Gastroesophageal sphincter (tissue), 3 donors: Measurements from ENCODE around the gene HPCA.

ENCODE experiments used
- CTCF ChIP-seq, 4 experiments: fragments of 200-600 bp in 2 of 4; fragments of 450-650 bp in 2 of 4; sonication (generic) in 1 of 4; IDR thresholded peaks; one replicate each; pipeline ENCODE4 v1.5.1; 2017 to 2019; ENCODE audit warnings: antibody characterized with exemption in 4 of 4, mild to moderate bottlenecking in 2 of 4, moderate library complexity in 2 of 4
- EP300 ChIP-seq: sonication (generic); formaldehyde crosslinking; IDR thresholded peaks from one replicate; pipeline ENCODE4 v1.6.1; 2017; ENCODE audit warnings: antibody characterized with exemption, mild to moderate bottlenecking
- POLR2A ChIP-seq, 2 donors: fragments of 450-650 bp; IDR thresholded peaks; one replicate each; pipeline ENCODE4 v1.6.1; 2017; ENCODE audit warnings: antibody characterized with exemption in 2 of 2, mild to moderate bottlenecking in 2 of 2, moderate library complexity in 1 of 2
- POLR2AphosphoS5 ChIP-seq: sonication (generic); formaldehyde crosslinking; IDR thresholded peaks from one replicate; pipeline ENCODE4 v1.6.1; 2017; ENCODE audit warnings: antibody characterized with exemption

- TF ChIP-seq CTCF (IDR thresholded peaks at IDR 0.05) (no peak), POLR2A (IDR thresholded peaks at IDR 0.05) (no peak), EP300 (no peak), POLR2AphosphoS5 (no peak)
These were observed 7.7 kb upstream of the HPCA start for GRCh38 chr1:32878637-32879041.
